ENCODE data around the gene LARGE2.

GRCh38 chr11:45926536-45927331, 4.3 kb downstream of the LARGE2 start:
- TF ChIP-seq CTCF (IDR thresholded peaks at IDR 0.05; ENCODE audit: poor library complexity, severe bottlenecking) (no peak), POLR2AphosphoS5 (IDR thresholded peaks at IDR 0.05) (no peak), MXI1 (conservative IDR thresholded peaks at IDR 0.05; ENCODE audit: poor library complexity, severe bottlenecking) (no peak), RAD21 (conservative IDR thresholded peaks at IDR 0.05) (no peak), EP300 (conservative IDR thresholded peaks at IDR 0.05; ENCODE audit: poor library complexity, severe bottlenecking) (no peak)

Data from neural cell (in vitro differentiated cells).